Stomach (tissue), 9 donors: Measurements from ENCODE around the gene PFKP. TPM values are rescaled to one million over a fixed set of nuclear protein-coding genes. Genes with fewer than 3 reads are reported as not detected.

Source experiments
- DNase-seq, 2 donors: peaks; one replicate each; pipeline versions ENCODE4 v3.0.0 to v3.0.0-alpha.2; 2013 to 2019
- H3K27ac ChIP-seq, 5 donors: fragments of 200-600 bp in 4 of 5; sonication (generic) in 4 of 5; one replicate each; pipeline ENCODE4 v1.5.1; 2013 to 2019; ENCODE audit warnings: mild to moderate bottlenecking in 1 of 5, moderate library complexity in 1 of 5
- H3K27me3 ChIP-seq, 3 donors: fragments of 200-600 bp; sonication (generic); one replicate each; pipeline ENCODE4 v1.5.1; 2017 to 2019; ENCODE audit warnings: mixed run types in 1 of 3
- H3K36me3 ChIP-seq, 4 donors: fragments of 200-600 bp; sonication (generic); 1 replicate in 3 of 4; 2 replicates in 1 of 4; pipeline ENCODE4 v1.5.1; 2016 to 2019
- H3K4me1 ChIP-seq, 4 donors: fragments of 200-600 bp; sonication (generic); one replicate each; pipeline ENCODE4 v1.5.1; 2016 to 2019
- H3K4me3 ChIP-seq, 4 donors: fragments of 200-600 bp; sonication (generic) in 3 of 4; one replicate each; pipeline ENCODE4 v1.5.1; 2016 to 2019; ENCODE audit warnings: mild to moderate bottlenecking in 1 of 4
- H3K9me3 ChIP-seq, 4 donors: fragments of 200-600 bp; sonication (generic); one replicate each; pipeline ENCODE4 v1.5.1; 2016 to 2019
- CTCF ChIP-seq, 7 experiments: fragments of 450-650 bp in 4 of 7; fragments of 200-600 bp in 3 of 7; sonication (generic) in 3 of 7; IDR thresholded peaks; one replicate each; pipeline ENCODE4 v1.5.1; 2016 to 2019; ENCODE audit warnings: antibody characterized with exemption in 7 of 7, control low read depth in 2 of 7, mild to moderate bottlenecking in 1 of 7
- EP300 ChIP-seq: sonication (generic); formaldehyde crosslinking; IDR thresholded peaks from one replicate; pipeline ENCODE4 v1.6.1; 2017; ENCODE audit warnings: antibody characterized with exemption
- POLR2A ChIP-seq, 4 donors: fragments of 450-650 bp; IDR thresholded peaks; one replicate each; pipeline ENCODE4 v1.6.1; 2016; ENCODE audit warnings: antibody characterized with exemption in 4 of 4, control low read depth in 2 of 4, mild to moderate bottlenecking in 1 of 4, moderate library complexity in 1 of 4
- POLR2AphosphoS5 ChIP-seq, 3 donors: sonication (generic); formaldehyde crosslinking; IDR thresholded peaks; one replicate each; pipeline ENCODE4 v1.6.1; 2016; ENCODE audit warnings: antibody characterized with exemption in 3 of 3
- whole genome bisulfite sequencing, 5 donors: extraction: QIAGEN DNeasy Blood & Tissue Kit in 3 of 5; methylation state at CpG; one replicate each; pipeline versions ENCODE4 v1.1.5 to v1.1.7; 2013 to 2018; 5-methylcytosine and 5-hydroxymethylcytosine counted together
- intact Hi-C: fragments of 100-400 bp; cut with DNase I; formaldehyde crosslinking; loops from one replicate; pipeline ENCODE4 v1.15.1; 2023; ENCODE audit warnings: low total_unique reads
- polyA plus RNA-seq, 3 donors: library from polyadenylated mRNA; stranded (reverse); fragments of 200-250 nt; gene quantifications; one replicate each; pipeline ENCODE4 v1.2.3, GENCODE V29; 2013
- total RNA-seq, 5 donors: library from RNA; depleted of rRNA; stranded (reverse); fragments of >200 nt; gene quantifications; one replicate each; pipeline versions ENCODE4 v1.1.0 to v1.2.3, GENCODE V29; 2014 to 2016
- donor health status: healthy with polysubstance abuse.
- donor health status: Bipolar disorder and iron deficiency.
- donor health status: healthy.

Gene PFKP
- total and polyA plus RNA-seq, 8 donors, result 11.2 to 155 (median 29.4) TPM

GRCh38 chr10:3136763-3137611 is 69.6 kb downstream of the PFKP start:
- Histone ChIP-seq H3K27ac (peak overlapping the region in 4 of 5 donors; percentile 37 to 78 (median 62)), H3K4me1 (peaks cover 7 to 20% (median 9%) of the 10 kb centered on the region in 4 donors), H3K36me3 (peaks cover 68 to 100% (median 100%) of the 10 kb centered on the region in 4 donors), H3K9me3 (no peaks in the 10 kb centered on the region), H3K4me3 (no peak overlapping the region), H3K27me3 (no peaks in the 10 kb centered on the region)
- intact Hi-C loops, result no loop called here
- peak in 1 of 2 donors; percentile 64 for DNase-seq
- 73 to 77% (median 74%) methylated on average over 21 of the region's 21 CpGs for WGBS, 5 donors
- peak in 1 of 3 donors; percentile 49 for TF ChIP-seq POLR2AphosphoS5 (IDR thresholded peaks at IDR 0.05)
- TF ChIP-seq EP300, result no peak

GRCh38 chr10:3137958-3138726 is 70.8 kb downstream of the PFKP start:
- no peak overlapping the region for H3K4me3 ChIP-seq
- peaks cover 7 to 20% (median 9%) of the 10 kb centered on the region in 4 donors for H3K4me1 ChIP-seq
- intact Hi-C loops, result no loop called here
- peak overlapping the region in 2 of 5 donors; percentile 38 to 78 for H3K27ac ChIP-seq
- no peak for TF ChIP-seq EP300
- no peak for TF ChIP-seq CTCF (IDR thresholded peaks at IDR 0.05)
- no peak for TF ChIP-seq POLR2A (IDR thresholded peaks at IDR 0.05)
- TF ChIP-seq POLR2AphosphoS5 (IDR thresholded peaks at IDR 0.05), result no peak
- H3K27me3 ChIP-seq, result no peaks in the 10 kb centered on the region
- H3K9me3 ChIP-seq, result no peaks in the 10 kb centered on the region
- peaks cover 75 to 100% (median 100%) of the 10 kb centered on the region in 4 donors for H3K36me3 ChIP-seq
- DNase-seq, result no peak
- WGBS, 5 donors, result 87 to 96% (median 94%) methylated on average over 25 to 41 of the region's 41 CpGs

- intact Hi-C loops, result no loop called here
- H3K27me3 ChIP-seq, result no peaks in the 10 kb centered on the region
- no peak overlapping the region for H3K4me3 ChIP-seq
- peaks cover 77 to 100% (median 100%) of the 10 kb centered on the region in 4 donors for H3K36me3 ChIP-seq
- no peaks in the 10 kb centered on the region for H3K9me3 ChIP-seq
- H3K4me1 ChIP-seq, result peaks cover 7 to 20% (median 9%) of the 10 kb centered on the region in 4 donors
- TF ChIP-seq EP300, result no peak
- TF ChIP-seq POLR2AphosphoS5 (IDR thresholded peaks at IDR 0.05), result no peak
- no peak for TF ChIP-seq POLR2A (IDR thresholded peaks at IDR 0.05)
- no peak for TF ChIP-seq CTCF (IDR thresholded peaks at IDR 0.05)
- DNase-seq, result no peak
- WGBS, 5 donors, result 86 to 90% (median 89%) methylated on average over 10 of the region's 10 CpGs
- H3K27ac ChIP-seq, result peak overlapping the region in 2 of 5 donors; percentile 22 to 32
These were observed 72.0 kb downstream of the PFKP start for GRCh38 chr10:3139216-3139910.

- intact Hi-C loops, result no loop called here
- TF ChIP-seq CTCF (IDR thresholded peaks at IDR 0.05) (no peak), EP300 (no peak), POLR2AphosphoS5 (IDR thresholded peaks at IDR 0.05) (peak in 1 of 3 donors; percentile 8), POLR2A (IDR thresholded peaks at IDR 0.05) (no peak)
- H3K36me3 ChIP-seq, result peaks cover 81 to 100% (median 100%) of the 10 kb centered on the region in 4 donors
- WGBS, 5 donors, result 60 to 74% (median 72%) methylated on average over 9 of the region's 9 CpGs
- H3K27me3 ChIP-seq, result no peaks in the 10 kb centered on the region
- no peak for DNase-seq
- H3K9me3 ChIP-seq, result no peaks in the 10 kb centered on the region
- H3K4me3 ChIP-seq, result no peak overlapping the region
- peak overlapping the region in 1 of 5 donors; percentile 32 for H3K27ac ChIP-seq
- peaks cover 7 to 20% (median 9%) of the 10 kb centered on the region in 4 donors for H3K4me1 ChIP-seq
These were observed 72.9 kb downstream of the PFKP start for GRCh38 chr10:3140280-3140679.
